IMR-90 (cell line): ENCODE results near the gene PRAC1. TPM values are rescaled to one million over a fixed set of nuclear protein-coding genes. Genes with fewer than 3 reads are reported as not detected.

ENCODE experiments used
- ATAC-seq: fragments of 200-7000 bp; cut with Tn5 transposase; 2 replicates; pipeline ENCODE4 v1.9.1; 2020; ENCODE audit warnings: low read depth, mild to moderate bottlenecking, moderate library complexity
- BruUV-seq: library from RNA; stranded (reverse); fragments of 400-500 nt; replicated peaks from 2 replicates; lab custom pipeline; 2021; lab: Mats Ljungman, UMichigan
- CTCF ChIA-PET: fragments of 300-600 bp; formaldehyde crosslinking; extraction: SDS; loops from one replicate; lab custom pipeline; 2021; ENCODE audit warnings: antibody characterized with exemption; lab: Yijun Ruan, JAX
- POLR2A ChIA-PET: fragments of 300-600 bp; sonication (Branson Sonifier 250); formaldehyde crosslinking; loops from one replicate; lab custom pipeline; 2022; ENCODE audit warnings: antibody characterized with exemption; ENCODE audit not compliant: unreplicated experiment; lab: Charles Lee
- DNase-seq: peaks from one replicate; pipeline ENCODE4 v3.0.0; 2013
- H2AFZ ChIP-seq: replicated peaks from 2 replicates; pipeline ENCODE3; 2013; ENCODE audit warnings: low read length, mild to moderate bottlenecking; ENCODE audit not compliant: poor library complexity
- H2AK5ac ChIP-seq: 2 replicates; pipeline ENCODE4 v1.6.1; 2013; ENCODE audit warnings: low read depth, low read length, inconsistent platforms
- H2AK9ac ChIP-seq: replicated peaks from 2 replicates; pipeline ENCODE3; 2013; ENCODE audit warnings: mild to moderate bottlenecking, low read depth, low read length, moderate library complexity; ENCODE audit not compliant: poor library complexity
- H2BK120ac ChIP-seq: 2 replicates; pipeline ENCODE4 v1.6.1; 2013; ENCODE audit warnings: low read depth, low read length, inconsistent platforms
- H2BK15ac ChIP-seq: 3 replicates; pipeline ENCODE4 v1.6.1; 2013; ENCODE audit warnings: low read depth, low read length, inconsistent platforms
- H2BK20ac ChIP-seq: 2 replicates; pipeline ENCODE4 v1.6.1; 2013; ENCODE audit warnings: low read depth, mild to moderate bottlenecking, inconsistent platforms, low read length, moderate library complexity
- H2BK5ac ChIP-seq: 2 replicates; pipeline ENCODE4 v1.6.1; 2013; ENCODE audit warnings: mild to moderate bottlenecking, low read depth, low read length, inconsistent platforms; ENCODE audit not compliant: poor library complexity, severe bottlenecking
- H3K14ac ChIP-seq: replicated peaks from 2 replicates; pipeline ENCODE4 v1.6.1; 2013; ENCODE audit warnings: low read depth, low read length, inconsistent platforms
- H3K18ac ChIP-seq: 2 replicates; pipeline ENCODE4 v1.6.1; 2013; ENCODE audit warnings: low read depth, low read length, control low read depth
- H3K23ac ChIP-seq: 2 replicates; pipeline ENCODE4 v1.6.1; 2013; ENCODE audit warnings: low read depth, low read length, inconsistent platforms
- H3K27ac ChIP-seq: 2 replicates; pipeline ENCODE4 v1.5.1; 2013; ENCODE audit warnings: mild to moderate bottlenecking, control low read depth, low read length; ENCODE audit not compliant: insufficient read depth
- H3K27me3 ChIP-seq: 2 replicates; pipeline ENCODE4 v1.6.1; 2013; ENCODE audit warnings: low read length; ENCODE audit not compliant: control insufficient read depth, insufficient read depth
- H3K36me3 ChIP-seq: 2 replicates; pipeline ENCODE4 v1.6.1; 2013; ENCODE audit warnings: low read length, mixed read lengths; ENCODE audit not compliant: control insufficient read depth, insufficient read depth
- H3K4ac ChIP-seq: 2 replicates; pipeline ENCODE4 v1.6.1; 2013; ENCODE audit warnings: low read depth, low read length, inconsistent platforms
- H3K4me1 ChIP-seq: 2 replicates; pipeline ENCODE4 v1.6.1; 2013; ENCODE audit warnings: low read length, mixed read lengths; ENCODE audit not compliant: control insufficient read depth, insufficient read depth
- H3K4me2 ChIP-seq: 2 replicates; pipeline ENCODE4 v1.6.1; 2013; ENCODE audit warnings: low read depth, mild to moderate bottlenecking, control low read depth, low read length, moderate library complexity
- H3K4me3 ChIP-seq: 2 replicates; pipeline ENCODE4 v1.5.1; 2013; ENCODE audit warnings: low read depth, mild to moderate bottlenecking, control low read depth, low read length, moderate library complexity; ENCODE audit not compliant: insufficient read depth
- H3K56ac ChIP-seq: 2 replicates; pipeline ENCODE4 v1.6.1; 2013; ENCODE audit warnings: low read length, inconsistent platforms; ENCODE audit not compliant: insufficient read depth; ENCODE audit errors: extremely low read depth
- H3K79me1 ChIP-seq, 2 experiments: 2 replicates each; pipeline ENCODE4 v1.6.1; 2013; ENCODE audit warnings: low read length in 2 of 2, inconsistent platforms in 1 of 2, low read depth in 1 of 2
- H3K9ac ChIP-seq: 2 replicates; pipeline ENCODE4 v1.6.1; 2013; ENCODE audit warnings: low read depth, low read length, control low read depth
- H3K9me1 ChIP-seq: 2 replicates; pipeline ENCODE4 v1.6.1; 2013; ENCODE audit warnings: low read length, inconsistent platforms; ENCODE audit not compliant: insufficient read depth
- H3K9me3 ChIP-seq: 2 replicates; pipeline ENCODE4 v1.6.1; 2013; ENCODE audit warnings: low read length; ENCODE audit not compliant: control insufficient read depth, insufficient read depth
- H4K20me1 ChIP-seq: 2 replicates; pipeline ENCODE4 v1.6.1; 2013; ENCODE audit warnings: low read length, inconsistent platforms; ENCODE audit not compliant: insufficient read depth
- H4K5ac ChIP-seq: 2 replicates; pipeline ENCODE4 v1.6.1; 2013; ENCODE audit warnings: mild to moderate bottlenecking, low read depth, low read length, control low read depth
- H4K8ac ChIP-seq, 2 experiments: 2 replicates each; pipeline ENCODE4 v1.6.1; 2013; ENCODE audit warnings: low read depth in 2 of 2, low read length in 2 of 2, control low read depth in 1 of 2, inconsistent platforms in 1 of 2
- H4K91ac ChIP-seq: 2 replicates; pipeline ENCODE4 v1.6.1; 2013; ENCODE audit warnings: low read depth, low read length, inconsistent platforms; ENCODE audit not compliant: insufficient read depth
- CEBPB ChIP-seq: IDR thresholded peaks from 2 replicates; pipeline ENCODE4 v1.6.1; 2012; ENCODE audit warnings: low read depth, low read length, improper control_type of control experiment
- NFE2L2 ChIP-seq: fragments of 150-350 bp; IDR thresholded peaks from 2 replicates; pipeline ENCODE4 v1.6.1; 2016; ENCODE audit warnings: low read depth, mild to moderate bottlenecking, low read length
- WGBS, 2 experiments: methylation state at CpG; one replicate each; pipeline versions ENCODE4 v1.1.5 to v1.1.7; 2013; ENCODE audit warnings: missing lambda C conversion rate in 2 of 2; ENCODE audit not compliant: insufficient read length in 1 of 2; ENCODE audit errors: extremely low coverage in 2 of 2; 5-methylcytosine and 5-hydroxymethylcytosine counted together
- dilution Hi-C: fragments of 300-500 bp; cut with HindIII; formaldehyde crosslinking; loops from one replicate; pipeline ENCODE4 v1.14.3; 2018; ENCODE audit warnings: low sequenced_read_pairs; ENCODE audit not compliant: unreplicated experiment
- in situ Hi-C: fragments of 300-500 bp; cut with MboI; formaldehyde crosslinking; loops from 3 replicates; pipeline ENCODE4 v1.14.3; 2019; ENCODE audit warnings: low sequenced_read_pairs, inconsistent platforms, mixed read lengths
- intact Hi-C: fragments of 100-400 bp; cut with micrococcal nuclease; formaldehyde crosslinking; loops from 2 replicates; pipeline ENCODE4 v1.10.0; 2022
- polyA plus RNA-seq, 3 experiments: library from polyadenylated mRNA; depleted of rRNA; stranded (reverse); fragments of >200 nt; gene quantifications; 2 replicates each; pipeline ENCODE4 v1.2.3, GENCODE V29; 2012; ENCODE audit warnings: low replicate concordance in 1 of 3
- total RNA-seq: library from RNA; depleted of rRNA; stranded (reverse); fragments of >200 nt; gene quantifications from 2 replicates; pipeline ENCODE4 v1.2.3, GENCODE V29; 2012

PRAC1 gene
- total and polyA plus RNA-seq, 2 of the 4 experiments (the other 2 are of a cell fraction), result not detected

DNA sequence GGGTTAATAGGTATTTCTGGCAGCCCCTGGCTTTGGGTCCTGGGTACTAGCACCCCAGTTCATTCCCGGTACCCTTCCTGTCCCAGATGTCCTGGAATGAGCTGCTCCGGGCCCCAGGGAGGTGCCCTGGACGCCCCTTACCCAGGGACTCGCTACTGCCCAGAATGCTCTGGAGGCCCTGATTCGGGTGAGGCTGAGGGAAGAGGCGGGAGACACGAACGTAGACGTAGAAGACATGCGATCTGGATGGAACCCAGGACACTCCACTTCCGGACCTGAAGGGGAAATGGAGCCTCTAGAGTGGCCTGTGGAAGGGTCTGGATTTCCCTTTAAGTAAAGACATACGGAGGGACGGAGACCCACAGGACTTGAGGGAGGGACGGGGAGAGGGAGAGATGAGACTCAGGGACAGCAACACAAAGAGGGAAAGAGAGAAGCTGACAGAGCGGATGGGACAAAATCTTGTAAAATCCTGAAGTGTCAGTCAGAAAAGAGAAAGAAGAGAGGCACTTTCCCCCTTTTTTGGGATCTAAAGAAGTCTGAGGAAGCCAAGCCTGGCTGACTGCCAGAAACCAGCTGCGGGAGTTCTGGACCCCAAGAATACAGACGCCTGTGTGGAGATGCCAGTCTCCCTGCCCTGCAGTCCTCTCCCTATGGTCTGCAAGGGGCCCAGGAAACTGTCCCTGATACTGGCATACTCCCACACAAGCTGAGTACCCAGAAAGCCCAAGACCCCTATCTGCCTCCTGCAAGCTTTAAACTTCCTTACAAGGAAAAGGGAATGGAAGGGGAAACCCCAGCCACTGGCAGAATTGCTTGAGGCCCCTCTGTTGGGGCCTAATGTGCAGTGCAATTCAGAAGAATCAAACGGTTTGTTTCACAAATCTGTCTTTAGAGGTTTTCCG lies 7.3 kb upstream of the PRAC1 start:
- peaks cover 6% of the 10 kb centered on the region; the same call in 1 of the 2 replicates for H3K9me3 ChIP-seq
- H3K27ac ChIP-seq, result no peak overlapping the region
- no peak overlapping the region for H3K23ac ChIP-seq
- no peak overlapping the region for H3K14ac ChIP-seq
- no peaks in the 10 kb centered on the region for H3K4me1 ChIP-seq
- no peak overlapping the region for H3K9ac ChIP-seq
- H3K36me3 ChIP-seq, result no peaks in the 10 kb centered on the region
- no peaks in the 10 kb centered on the region for H3K9me1 ChIP-seq
- H2AFZ ChIP-seq, result no peak overlapping the region
- intact Hi-C loops, result loop anchor here (10.0 kb wide), 1 partner anchor 305 kb away; no protein-coding TSS in a partner anchor
- no peak overlapping the region for H2BK15ac ChIP-seq
- ChIA-PET CTCF (interaction anchor here (0.6 kb wide), 1 partner anchor 486 kb away, joined by 3 read pairs; no protein-coding TSS in a partner anchor), POLR2A (interaction anchor here (0.6 kb wide), 1 partner anchor 80 kb away, joined by 3 read pairs; no protein-coding TSS in a partner anchor)
- no peak overlapping the region for H2BK120ac ChIP-seq
- no peak overlapping the region for H4K91ac ChIP-seq
- H4K20me1 ChIP-seq, result 0 out of 2 replicates have a peak, but pooled peaks cover 14% of the 10 kb centered on the region
- no TSS peak for BruUV-seq
- 5% methylated on average over 8 of the region's 19 CpGs; no CpG with 5 or more reads in 1 of the 2 experiments for WGBS, 2 experiments
- no peak overlapping the region for H3K18ac ChIP-seq
- DNase-seq (no peak), ATAC-seq (no peak)
- no peak overlapping the region for H2BK5ac ChIP-seq
- dilution Hi-C loops, result no loop called here
- no peak overlapping the region for H4K8ac ChIP-seq
- TF ChIP-seq CEBPB (no peak), NFE2L2 (no peak)
- no peak overlapping the region for H3K4me2 ChIP-seq
- H3K4ac ChIP-seq, result no peak overlapping the region
- no peak overlapping the region for H3K4me3 ChIP-seq
- in situ Hi-C loops, result loop anchor here (5.0 to 10.0 kb wide), 4 partner anchors 55 to 305 kb away; no protein-coding TSS in a partner anchor
- no peak overlapping the region for H3K56ac ChIP-seq
- H4K5ac ChIP-seq, result no peak overlapping the region
- H3K27me3 ChIP-seq, result peaks cover 96% of the 10 kb centered on the region
- no peak overlapping the region for H2AK9ac ChIP-seq
- H3K79me1 ChIP-seq, result no peaks in the 10 kb centered on the region
- H2AK5ac ChIP-seq, result no peak overlapping the region
- H2BK20ac ChIP-seq, result no peak overlapping the region
